ENCODE results near the gene CXCL12.

CXCL12 gene

DNA sequence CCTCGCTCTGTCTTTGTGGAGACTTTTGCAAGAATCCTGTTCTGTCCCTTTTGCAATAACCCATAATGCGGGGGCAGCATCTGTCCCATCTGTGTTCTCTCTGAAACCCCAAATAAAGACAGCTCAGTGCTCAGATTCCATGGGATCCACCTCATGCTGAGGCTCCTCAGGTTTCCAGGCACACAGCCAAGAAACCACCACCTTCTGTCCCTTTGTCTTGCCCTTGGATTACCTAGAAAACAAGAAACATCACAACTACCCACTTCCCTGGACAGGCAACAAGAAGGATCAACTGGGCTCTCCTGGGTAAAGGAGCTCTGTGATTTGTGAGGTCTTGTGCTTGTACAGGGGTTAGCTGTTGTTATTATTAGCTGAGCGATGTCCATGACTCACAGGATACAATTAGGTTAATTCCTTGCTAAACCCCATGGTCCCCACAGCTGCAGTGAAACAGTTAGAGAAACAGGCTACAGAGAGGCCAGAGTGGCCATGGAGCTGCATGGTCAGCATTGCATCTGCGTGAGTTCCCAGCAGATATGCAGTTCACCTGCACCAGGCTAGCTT lies 50.2 kb downstream of the CXCL12 start:
- peak; percentile 61 for DNase-seq (ENCODE audit: low read depth, low spot score)

DNA sequence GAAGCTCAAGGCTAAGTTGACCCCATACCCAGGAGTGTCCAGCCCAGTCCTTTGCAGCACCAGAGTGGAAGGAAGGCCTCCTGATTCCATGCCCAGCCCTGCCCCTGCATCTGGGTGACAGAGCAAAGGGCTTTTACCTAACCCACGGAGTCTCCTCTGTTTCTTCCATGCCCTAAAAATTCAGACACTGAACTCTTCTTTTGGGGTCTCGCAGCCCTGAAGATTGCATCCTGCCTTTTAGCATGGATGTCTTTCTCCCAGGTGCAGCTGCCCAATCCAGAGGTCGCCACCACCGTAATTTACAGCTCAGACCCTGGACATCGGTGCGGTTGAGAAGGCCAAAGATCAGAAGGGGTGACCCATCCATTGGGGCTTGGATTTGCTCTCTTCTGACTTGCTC lies 50.8 kb downstream of the CXCL12 start:
- DNase-seq (ENCODE audit: low read depth, low spot score), result no peak

DNA sequence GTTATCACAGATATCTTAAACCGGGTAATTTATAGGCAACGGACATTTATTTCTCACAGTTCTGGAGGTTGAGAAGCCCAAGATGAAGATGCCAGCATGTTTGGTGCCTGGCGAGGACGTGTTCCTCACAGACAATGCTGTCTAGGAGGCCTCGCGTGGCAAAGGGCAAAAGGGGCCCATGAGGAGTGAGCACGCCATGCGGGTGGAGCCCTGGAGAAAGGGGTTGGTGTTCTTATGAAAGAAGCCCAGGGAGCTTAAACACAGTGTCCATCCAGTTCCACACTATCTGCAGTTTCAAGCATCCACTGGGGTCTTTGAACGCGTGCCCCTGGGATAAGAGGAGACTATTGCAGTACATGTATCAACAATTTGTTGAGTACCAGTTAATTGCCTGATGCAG lies 51.4 kb downstream of the CXCL12 start:
- no peak for DNase-seq (ENCODE audit: low read depth, low spot score)

DNA sequence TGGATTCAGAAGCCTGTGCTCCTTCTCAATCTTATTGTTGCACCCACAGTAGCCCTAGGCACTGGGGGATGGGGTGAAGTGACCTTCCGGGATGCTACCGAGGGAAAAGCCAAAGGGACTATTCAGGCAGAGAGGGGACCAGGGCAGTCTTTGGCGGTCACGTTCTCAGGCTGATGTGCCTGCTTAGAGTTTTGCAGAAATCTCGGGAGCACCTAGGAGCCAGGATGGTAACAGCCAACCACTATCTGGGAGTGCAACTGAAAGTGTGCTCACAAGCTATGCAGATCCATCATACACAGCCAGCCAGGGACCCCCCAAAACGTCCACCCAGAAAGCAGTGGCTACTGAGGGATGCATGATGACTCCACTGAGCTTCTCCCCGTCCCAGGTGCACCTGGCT lies 52.4 kb downstream of the CXCL12 start:
- no peak for DNase-seq (ENCODE audit: low read depth, low spot score)

DNA sequence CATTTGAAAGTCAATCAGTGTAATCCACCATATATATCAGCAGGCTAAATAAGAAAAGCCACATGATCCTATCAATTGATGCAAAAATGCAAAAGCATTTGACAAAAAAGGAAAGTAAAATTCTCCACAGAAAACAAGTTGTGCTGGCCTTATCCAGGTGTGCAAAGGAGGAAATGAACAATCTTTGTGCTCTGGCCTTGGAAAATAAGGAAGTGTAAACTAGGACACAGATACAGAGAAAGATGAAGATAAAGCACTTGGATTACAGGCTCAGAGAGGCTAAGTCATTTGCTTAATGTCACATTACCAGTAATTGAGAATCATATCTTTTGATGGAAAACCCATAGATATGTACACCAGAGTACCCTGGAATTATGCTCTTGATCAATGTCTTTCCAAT lies 54.5 kb downstream of the CXCL12 start:
- DNase-seq (ENCODE audit: low read depth, low spot score), result no peak

DNA sequence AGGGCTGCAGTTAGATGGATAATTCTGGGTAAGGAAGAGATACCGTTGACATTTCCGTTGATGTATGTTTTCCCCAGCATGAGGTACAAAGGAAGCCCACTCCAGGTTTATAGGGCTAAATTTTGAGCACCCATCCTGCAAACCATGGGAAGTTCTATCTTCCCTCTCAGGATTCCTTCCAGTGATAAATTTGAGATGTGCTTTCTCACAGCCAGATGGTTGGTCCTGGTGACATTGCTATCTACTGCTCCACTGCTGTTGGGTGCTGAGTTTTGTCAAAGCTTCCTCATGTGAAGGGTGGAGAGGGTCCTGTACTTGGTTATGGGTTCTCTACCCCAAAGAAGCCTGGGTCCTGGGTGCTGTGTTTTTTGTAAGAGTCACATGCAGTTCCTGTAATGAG lies 57.4 kb downstream of the CXCL12 start:
- no peak for DNase-seq (ENCODE audit: low read depth, low spot score)
